DOHH2 (cell line): ENCODE results near the gene TECR.

Experiments
- H3F3A ChIP-seq: fragments of 200-600 bp; sonication (generic), shearing (Covaris generic); 2 replicates; pipeline ENCODE4 v1.6.0; 2016; ENCODE audit warnings: antibody characterized with exemption, mild to moderate bottlenecking; ENCODE audit not compliant: control insufficient read depth, insufficient read depth
- H3K27ac ChIP-seq: fragments of 200-600 bp; sonication (generic); 2 replicates; pipeline ENCODE4 v1.5.1; 2014; ENCODE audit warnings: low read depth, mild to moderate bottlenecking, low read length, moderate library complexity
- H3K27me3 ChIP-seq: fragments of 200-600 bp; sonication (generic); 2 replicates; pipeline ENCODE4 v1.6.1; 2014; ENCODE audit warnings: mild to moderate bottlenecking, low read length, mixed read lengths; ENCODE audit not compliant: control insufficient read depth
- H3K36me3 ChIP-seq: fragments of 200-600 bp; sonication (generic); 2 replicates; pipeline ENCODE4 v1.6.1; 2014; ENCODE audit warnings: mild to moderate bottlenecking, low read length, moderate library complexity, mixed read lengths; ENCODE audit not compliant: control insufficient read depth
- H3K4me1 ChIP-seq: fragments of 200-600 bp; sonication (generic); 2 replicates; pipeline ENCODE4 v1.6.1; 2014; ENCODE audit warnings: mild to moderate bottlenecking, low read length, mixed read lengths; ENCODE audit not compliant: control insufficient read depth
- H3K4me2 ChIP-seq: fragments of 200-600 bp; sonication (generic); 2 replicates; pipeline ENCODE4 v1.6.0; 2014; ENCODE audit warnings: mild to moderate bottlenecking, low read length, moderate library complexity
- H3K4me3 ChIP-seq: fragments of 200-600 bp; sonication (generic); 2 replicates; pipeline ENCODE4 v1.5.1; 2014; ENCODE audit warnings: mild to moderate bottlenecking, low read length, mixed read lengths
- H3K79me2 ChIP-seq: fragments of 200-600 bp; sonication (generic); 2 replicates; pipeline ENCODE4 v1.6.1; 2014; ENCODE audit warnings: mild to moderate bottlenecking, low read length, mixed read lengths; ENCODE audit not compliant: control insufficient read depth
- H3K9me2 ChIP-seq: fragments of 200-600 bp; sonication (generic); replicated peaks from 2 replicates; pipeline ENCODE4 v1.6.1; 2014; ENCODE audit warnings: mild to moderate bottlenecking, low read length, mixed read lengths; ENCODE audit not compliant: control insufficient read depth
- H3K9me3 ChIP-seq: fragments of 200-600 bp; sonication (generic); 2 replicates; pipeline ENCODE4 v1.6.1; 2014; ENCODE audit warnings: antibody characterized with exemption, low read length, mixed read lengths; ENCODE audit not compliant: control insufficient read depth, insufficient read depth
- H4K20me1 ChIP-seq: fragments of 200-600 bp; sonication (generic); 2 replicates; pipeline ENCODE4 v1.6.0; 2014; ENCODE audit warnings: low read depth, mild to moderate bottlenecking, antibody characterized with exemption, low read length, moderate library complexity; ENCODE audit not compliant: control insufficient read depth, insufficient read depth
- EZH2phosphoT487 ChIP-seq: fragments of 200-600 bp; sonication (generic); IDR thresholded peaks from 2 replicates; pipeline ENCODE4 v1.6.1; 2017; ENCODE audit warnings: borderline replicate concordance, mild to moderate bottlenecking, antibody characterized with exemption, low read length, moderate library complexity, mixed read lengths
- TF ChIP-seq, protein P1 (sequence below): fragments of 200-600 bp; sonication (generic); IDR thresholded peaks from one replicate; pipeline ENCODE4 v1.5.1; 2014; ENCODE audit warnings: antibody characterized with exemption, mild to moderate bottlenecking, low read depth, low read length; ENCODE audit not compliant: poor library complexity, severe bottlenecking

The TECR gene

DNA sequence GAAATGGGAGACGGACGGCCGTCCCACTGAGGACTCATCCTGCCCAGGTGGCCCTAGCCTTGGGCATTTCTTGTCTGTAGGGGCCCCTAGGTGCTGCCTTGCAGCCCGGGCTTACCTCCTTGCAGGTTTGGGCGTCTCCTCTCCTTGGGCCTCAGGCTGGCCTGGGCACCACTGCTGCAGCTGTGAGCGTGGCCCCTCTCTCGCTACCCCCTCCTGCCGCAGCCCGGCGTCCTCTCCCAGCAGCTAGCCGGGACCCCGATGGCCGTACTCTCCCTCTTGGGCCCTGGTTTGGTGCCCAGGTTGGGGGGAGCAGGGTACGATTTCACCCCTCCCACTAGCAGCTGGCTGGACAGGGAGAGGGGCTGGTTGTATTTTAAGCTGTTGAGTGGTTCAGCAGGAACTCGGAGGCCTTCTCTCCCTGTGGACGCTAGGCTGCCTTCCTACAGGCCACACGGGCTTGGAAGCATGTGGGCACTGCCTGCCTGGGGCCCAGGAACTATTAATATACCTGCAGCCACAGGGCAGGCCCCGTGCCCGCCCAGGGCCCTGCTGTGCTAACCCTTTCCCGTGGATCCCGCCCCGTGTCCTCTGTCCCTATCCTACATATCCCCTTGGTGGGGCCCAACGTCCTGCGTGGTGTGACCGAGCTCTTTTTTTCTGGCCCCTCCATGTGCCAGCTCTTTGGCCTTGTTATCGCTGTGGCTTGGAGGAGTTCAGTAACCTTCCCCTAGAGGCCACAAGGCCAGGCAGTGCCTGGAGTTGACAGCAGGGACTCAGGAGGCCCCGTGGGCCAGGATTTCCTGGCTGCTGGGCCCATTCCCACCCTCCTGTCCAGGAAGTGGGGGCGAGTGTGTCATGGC lies 30.8 kb downstream of the TECR start:
- H3K9me2 ChIP-seq = no peaks in the 10 kb centered on the region
- H3K9me3 ChIP-seq = no peaks in the 10 kb centered on the region
- peaks cover 61% of the 10 kb centered on the region for H3K79me2 ChIP-seq
- H3K4me2 ChIP-seq = no peak overlapping the region
- H3K36me3 ChIP-seq = peaks cover 17% of the 10 kb centered on the region
- no peak overlapping the region for H3K4me3 ChIP-seq
- H3K27ac ChIP-seq = no peak overlapping the region
- H4K20me1 ChIP-seq = no peaks in the 10 kb centered on the region
- peaks cover 17% of the 10 kb centered on the region for H3K4me1 ChIP-seq
- TF ChIP-seq, protein P1, sequence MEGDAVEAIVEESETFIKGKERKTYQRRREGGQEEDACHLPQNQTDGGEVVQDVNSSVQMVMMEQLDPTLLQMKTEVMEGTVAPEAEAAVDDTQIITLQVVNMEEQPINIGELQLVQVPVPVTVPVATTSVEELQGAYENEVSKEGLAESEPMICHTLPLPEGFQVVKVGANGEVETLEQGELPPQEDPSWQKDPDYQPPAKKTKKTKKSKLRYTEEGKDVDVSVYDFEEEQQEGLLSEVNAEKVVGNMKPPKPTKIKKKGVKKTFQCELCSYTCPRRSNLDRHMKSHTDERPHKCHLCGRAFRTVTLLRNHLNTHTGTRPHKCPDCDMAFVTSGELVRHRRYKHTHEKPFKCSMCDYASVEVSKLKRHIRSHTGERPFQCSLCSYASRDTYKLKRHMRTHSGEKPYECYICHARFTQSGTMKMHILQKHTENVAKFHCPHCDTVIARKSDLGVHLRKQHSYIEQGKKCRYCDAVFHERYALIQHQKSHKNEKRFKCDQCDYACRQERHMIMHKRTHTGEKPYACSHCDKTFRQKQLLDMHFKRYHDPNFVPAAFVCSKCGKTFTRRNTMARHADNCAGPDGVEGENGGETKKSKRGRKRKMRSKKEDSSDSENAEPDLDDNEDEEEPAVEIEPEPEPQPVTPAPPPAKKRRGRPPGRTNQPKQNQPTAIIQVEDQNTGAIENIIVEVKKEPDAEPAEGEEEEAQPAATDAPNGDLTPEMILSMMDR = no peak
- no peaks in the 10 kb centered on the region for H3K27me3 ChIP-seq
- no peaks in the 10 kb centered on the region for H3F3A ChIP-seq

DNA sequence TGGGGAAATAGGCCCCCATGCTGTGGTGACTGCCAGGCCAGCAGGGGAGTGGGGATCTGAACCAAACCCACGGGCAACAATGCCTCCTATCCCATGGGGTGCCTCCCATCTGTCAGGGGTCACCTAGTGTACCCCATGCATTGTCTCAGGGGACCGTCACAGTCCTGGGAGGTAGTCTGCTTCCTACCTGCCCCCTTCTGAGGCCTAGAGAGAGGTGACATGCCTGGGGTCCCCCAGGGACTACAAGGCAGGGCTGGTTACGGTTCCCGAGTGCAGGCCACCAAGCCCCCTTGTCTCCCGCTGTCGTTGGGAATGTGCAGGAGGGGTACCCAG lies 31.3 kb downstream of the TECR start:
- Histone ChIP-seq H3K9me2 (no peaks in the 10 kb centered on the region), H3K4me1 (peaks cover 17% of the 10 kb centered on the region), H4K20me1 (no peaks in the 10 kb centered on the region), H3K79me2 (peaks cover 60% of the 10 kb centered on the region), H3F3A (no peaks in the 10 kb centered on the region), H3K4me3 (no peak overlapping the region), H3K27me3 (no peaks in the 10 kb centered on the region), H3K4me2 (no peak overlapping the region), H3K9me3 (no peaks in the 10 kb centered on the region), H3K36me3 (peaks cover 21% of the 10 kb centered on the region), H3K27ac (no peak overlapping the region)
- TF ChIP-seq EZH2phosphoT487 = no peak
- TF ChIP-seq, protein P1 = no peak

DNA sequence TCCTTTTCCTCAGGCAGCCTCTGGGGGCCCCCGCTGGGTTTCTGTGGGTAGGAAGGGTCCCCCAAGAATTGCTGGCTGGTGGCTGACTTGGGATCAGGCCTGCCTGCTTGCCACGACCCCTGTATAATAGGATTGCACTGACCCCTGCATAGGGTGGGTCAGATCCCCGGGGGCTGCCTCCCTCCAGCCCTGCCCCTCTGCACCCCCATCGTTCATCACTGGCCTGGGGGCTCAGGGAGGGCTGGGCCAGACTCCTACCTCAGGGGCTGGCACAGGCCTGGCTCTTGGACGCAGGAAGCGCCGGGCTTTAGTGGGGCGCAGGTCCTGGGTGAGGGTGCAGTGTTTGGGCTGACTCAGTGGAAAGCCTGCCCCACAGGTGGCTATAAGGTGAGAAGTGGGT lies 31.9 kb downstream of the TECR start:
- Histone ChIP-seq H3K9me3 (no peaks in the 10 kb centered on the region), H3K9me2 (no peaks in the 10 kb centered on the region), H4K20me1 (no peaks in the 10 kb centered on the region), H3K4me1 (peaks cover 17% of the 10 kb centered on the region), H3K79me2 (peaks cover 54% of the 10 kb centered on the region), H3K27ac (no peak overlapping the region), H3K36me3 (peaks cover 26% of the 10 kb centered on the region), H3K27me3 (no peaks in the 10 kb centered on the region), H3K4me2 (no peak overlapping the region), H3K4me3 (no peak overlapping the region), H3F3A (no peaks in the 10 kb centered on the region)
- TF ChIP-seq EZH2phosphoT487 = no peak
- TF ChIP-seq, protein P1 = no peak
